ENCODE results near the gene DRD5.

Gene DRD5

GRCh38 chr4:9820343-9820742, 38.9 kb downstream of the DRD5 start:
- DNase-seq: no peak

GRCh38 chr4:9825049-9825448, 43.6 kb downstream of the DRD5 start:
- no peak for DNase-seq

- DNase-seq: no peak
Observed at GRCh38 chr4:9826551-9826950, 45.1 kb downstream of the DRD5 start.

GRCh38 chr4:9832640-9833039, 51.2 kb downstream of the DRD5 start:
- DNase-seq: no peak

GRCh38 chr4:9833421-9833820, 52.0 kb downstream of the DRD5 start:
- no peak for DNase-seq
